Right lobe of liver (tissue), 6 donors: ENCODE data around the gene UBL7. TPM values are rescaled to one million over a fixed set of nuclear protein-coding genes. Genes with fewer than 3 reads are reported as not detected.
A peak's percentile ranks its signal among the peaks of the same experiment; 100 is the strongest.

Source experiments
- ATAC-seq, 4 donors: fragments of 200-7000 bp; cut with Tn5 transposase; one replicate each; pipeline ENCODE4 v1.9.1; 2020; ENCODE audit warnings: mild to moderate bottlenecking in 4 of 4, moderate library complexity in 4 of 4
- DNase-seq, 3 donors: peaks; one replicate each; pipeline ENCODE4 v3.0.0-alpha.2; 2020
- H3K27ac ChIP-seq, 3 donors: fragments of 200-600 bp; one replicate each; pipeline ENCODE4 v1.8.0; 2022
- H3K27me3 ChIP-seq, 2 donors: fragments of 200-600 bp; one replicate each; pipeline ENCODE4 v1.8.0; 2022
- H3K36me3 ChIP-seq, 4 donors: fragments of 200-600 bp; sonication (generic) in 1 of 4; one replicate each; pipeline versions ENCODE4 v1.5.1 to v1.8.0; 2017 to 2022; ENCODE audit warnings: control low read depth in 1 of 4
- H3K4me1 ChIP-seq, 4 donors: fragments of 200-600 bp; sonication (generic) in 1 of 4; one replicate each; pipeline versions ENCODE4 v1.5.1 to v1.8.0; 2017 to 2022; ENCODE audit warnings: control low read depth in 1 of 4
- H3K4me3 ChIP-seq, 3 donors: fragments of 200-600 bp; one replicate each; pipeline ENCODE4 v1.8.0; 2022
- H3K9me3 ChIP-seq, 4 donors: fragments of 200-600 bp; sonication (generic) in 1 of 4; one replicate each; pipeline versions ENCODE4 v1.5.1 to v1.8.0; 2017 to 2022; ENCODE audit warnings: control low read depth in 1 of 4
- CTCF ChIP-seq, 4 donors: fragments of 200-600 bp in 3 of 4; fragments of 450-650 bp in 1 of 4; IDR thresholded peaks; one replicate each; pipeline versions ENCODE4 v1.5.1 to v1.8.0; 2016 to 2022; ENCODE audit warnings: antibody characterized with exemption in 4 of 4, mild to moderate bottlenecking in 2 of 4
- POLR2A ChIP-seq: fragments of 450-650 bp; IDR thresholded peaks from one replicate; pipeline ENCODE4 v1.6.1; 2017; ENCODE audit warnings: antibody characterized with exemption, mild to moderate bottlenecking
- WGBS: methylation state at CpG from one replicate; pipeline ENCODE4 v1.1.6; 2018; ENCODE audit warnings: low coverage, low lambda C conversion rate; ENCODE audit not compliant: insufficient coverage; ENCODE audit errors: missing lambda C conversion rate; 5-methylcytosine and 5-hydroxymethylcytosine counted together
- intact Hi-C, 2 donors: fragments of 100-400 bp; cut with DNase I; formaldehyde crosslinking; loops; one replicate each; pipeline versions ENCODE4 v1.11.2 to v1.14.1; 2022
- long read RNA-seq: library from polyadenylated mRNA; unstranded; transcript quantifications from one replicate; pipeline ENCODE4 v2.0.0, GENCODE V29; 2019
- total RNA-seq, 6 experiments: library from RNA; depleted of rRNA in 2 of 6; stranded (reverse); fragments of >200 nt in 2 of 6; fragmentation: NEBNext Ultra II Directional in 3 of 6; extraction: Animal tissue kit (Norgen Biotek cat#: 25700) in 3 of 6; gene quantifications; one replicate each; pipeline versions ENCODE4 v1.1.0 to v1.2.4, GENCODE V29; 2016 to 2023
- donor health status: DM: no; HTN: yes; CAD: no.
- donor health status: DM: no; HTN: no; CAD: no.
- donor health status: DM: no; HTN: no; CAD: no.
- donor health status: DM: no; HTN: yes; CAD: no.
- donor health status: DM: no; HTN: yes; CAD: no.

UBL7 gene
- total RNA-seq: 10 to 100 TPM; 14.8 to 38.0 (median 17.3) TPM
- long read RNA-seq, transcript UBL7-202 (11 exons, 1,427 nt): major isoform, 5 of 10 reads
- long read RNA-seq, partial matches to known transcripts: 1 of 10 reads
- long read RNA-seq, other reads (novel, unspliced or antisense): 1 of 10 reads

- WGBS: 0% methylated on average over 11 of the region's 54 CpGs
- intact Hi-C loops: no loop called here
- Histone ChIP-seq H3K9me3 (no peaks in the 10 kb centered on the region), H3K4me3 (peak within 1 kb of the TSS; percentile 80 to 82 (median 82)), H3K36me3 (peaks cover 0 to 9% (median 0%) of the 10 kb centered on the region in 4 donors), H3K4me1 (peaks cover 0 to 10% (median 3%) of the 10 kb centered on the region in 4 donors), H3K27me3 (no peaks in the 10 kb centered on the region), H3K27ac (peak within 1 kb of the TSS; percentile 57 to 80 (median 69))
- TF ChIP-seq CTCF (IDR thresholded peaks at IDR 0.05) (peak; percentile 20 to 53 (median 26)), POLR2A (peak; percentile 93)
- ATAC-seq (peak; percentile 99), DNase-seq (peak; percentile 97 to 99 (median 98))
Observed at GRCh38 chr15:74460871-74461846, at the start of gene UBL7. UBL7 (minus strand) TSS chr15:74461160; CDS start chr15:74458867, 2,293 bp downstream.

GRCh38 chr15:74506515-74506840 lies 45.5 kb upstream of the UBL7 start:
- Histone ChIP-seq H3K36me3 (no peaks in the 10 kb centered on the region), H3K27me3 (no peaks in the 10 kb centered on the region), H3K27ac (no peak overlapping the region), H3K9me3 (no peaks in the 10 kb centered on the region), H3K4me3 (no peak overlapping the region), H3K4me1 (no peaks in the 10 kb centered on the region)
- no peak for DNase-seq
- intact Hi-C loops: no loop called here
- TF ChIP-seq CTCF (IDR thresholded peaks at IDR 0.05) (no peak), POLR2A (no peak)
- no peak for ATAC-seq
- WGBS: 100% methylated on average over 1 of the region's 4 CpGs

GRCh38 chr15:74505837-74506514 lies 45.0 kb upstream of the UBL7 start:
- WGBS: 55% methylated on average over 6 of the region's 6 CpGs
- TF ChIP-seq CTCF (IDR thresholded peaks at IDR 0.05) (no peak), POLR2A (no peak)
- DNase-seq (no peak), ATAC-seq (no peak)
- no peaks in the 10 kb centered on the region for H3K9me3 ChIP-seq
- H3K4me1 ChIP-seq: no peaks in the 10 kb centered on the region
- H3K36me3 ChIP-seq: no peaks in the 10 kb centered on the region
- no peak overlapping the region for H3K4me3 ChIP-seq
- intact Hi-C loops: no loop called here
- no peaks in the 10 kb centered on the region for H3K27me3 ChIP-seq
- no peak overlapping the region for H3K27ac ChIP-seq

GRCh38 chr15:74504836-74505235 lies 43.9 kb upstream of the UBL7 start:
- no peak overlapping the region for H3K27ac ChIP-seq
- ATAC-seq: no peak
- H3K27me3 ChIP-seq: no peaks in the 10 kb centered on the region
- TF ChIP-seq POLR2A: no peak
- TF ChIP-seq CTCF (IDR thresholded peaks at IDR 0.05): no peak
- H3K4me3 ChIP-seq: no peak overlapping the region
- no peaks in the 10 kb centered on the region for H3K4me1 ChIP-seq
- no peaks in the 10 kb centered on the region for H3K36me3 ChIP-seq
- intact Hi-C loops: no loop called here
- DNase-seq: no peak
- WGBS: 100% methylated on average over 2 of the region's 4 CpGs
- no peaks in the 10 kb centered on the region for H3K9me3 ChIP-seq
